IMR-90 (cell line): ENCODE measurements around the gene HNRNPLL. TPM values are rescaled to one million over a fixed set of nuclear protein-coding genes. Genes with fewer than 3 reads are reported as not detected.

Experiments
- ATAC-seq: fragments of 200-7000 bp; cut with Tn5 transposase; 2 replicates; pipeline ENCODE4 v1.9.1; 2020; ENCODE audit warnings: low read depth, mild to moderate bottlenecking, moderate library complexity
- BruUV-seq: library from RNA; stranded (reverse); fragments of 400-500 nt; replicated peaks from 2 replicates; lab custom pipeline; 2021; lab: Mats Ljungman, UMichigan
- CTCF ChIA-PET: fragments of 300-600 bp; formaldehyde crosslinking; extraction: SDS; loops from one replicate; lab custom pipeline; 2021; ENCODE audit warnings: antibody characterized with exemption; lab: Yijun Ruan, JAX
- POLR2A ChIA-PET: fragments of 300-600 bp; sonication (Branson Sonifier 250); formaldehyde crosslinking; loops from one replicate; lab custom pipeline; 2022; ENCODE audit warnings: antibody characterized with exemption; ENCODE audit not compliant: unreplicated experiment; lab: Charles Lee
- DNase-seq: peaks from one replicate; pipeline ENCODE4 v3.0.0; 2013
- H2AFZ ChIP-seq: replicated peaks from 2 replicates; pipeline ENCODE3; 2013; ENCODE audit warnings: low read length, mild to moderate bottlenecking; ENCODE audit not compliant: poor library complexity
- H2AK5ac ChIP-seq: 2 replicates; pipeline ENCODE4 v1.6.1; 2013; ENCODE audit warnings: low read depth, low read length, inconsistent platforms
- H2AK9ac ChIP-seq: replicated peaks from 2 replicates; pipeline ENCODE3; 2013; ENCODE audit warnings: mild to moderate bottlenecking, low read depth, low read length, moderate library complexity; ENCODE audit not compliant: poor library complexity
- H2BK120ac ChIP-seq: 2 replicates; pipeline ENCODE4 v1.6.1; 2013; ENCODE audit warnings: low read depth, low read length, inconsistent platforms
- H2BK15ac ChIP-seq: 3 replicates; pipeline ENCODE4 v1.6.1; 2013; ENCODE audit warnings: low read depth, low read length, inconsistent platforms
- H2BK20ac ChIP-seq: 2 replicates; pipeline ENCODE4 v1.6.1; 2013; ENCODE audit warnings: low read depth, mild to moderate bottlenecking, inconsistent platforms, low read length, moderate library complexity
- H2BK5ac ChIP-seq: 2 replicates; pipeline ENCODE4 v1.6.1; 2013; ENCODE audit warnings: mild to moderate bottlenecking, low read depth, low read length, inconsistent platforms; ENCODE audit not compliant: poor library complexity, severe bottlenecking
- H3K14ac ChIP-seq: replicated peaks from 2 replicates; pipeline ENCODE4 v1.6.1; 2013; ENCODE audit warnings: low read depth, low read length, inconsistent platforms
- H3K18ac ChIP-seq: 2 replicates; pipeline ENCODE4 v1.6.1; 2013; ENCODE audit warnings: low read depth, low read length, control low read depth
- H3K23ac ChIP-seq: 2 replicates; pipeline ENCODE4 v1.6.1; 2013; ENCODE audit warnings: low read depth, low read length, inconsistent platforms
- H3K27ac ChIP-seq: 2 replicates; pipeline ENCODE4 v1.5.1; 2013; ENCODE audit warnings: mild to moderate bottlenecking, control low read depth, low read length; ENCODE audit not compliant: insufficient read depth
- H3K27me3 ChIP-seq: 2 replicates; pipeline ENCODE4 v1.6.1; 2013; ENCODE audit warnings: low read length; ENCODE audit not compliant: control insufficient read depth, insufficient read depth
- H3K36me3 ChIP-seq: 2 replicates; pipeline ENCODE4 v1.6.1; 2013; ENCODE audit warnings: low read length, mixed read lengths; ENCODE audit not compliant: control insufficient read depth, insufficient read depth
- H3K4ac ChIP-seq: 2 replicates; pipeline ENCODE4 v1.6.1; 2013; ENCODE audit warnings: low read depth, low read length, inconsistent platforms
- H3K4me1 ChIP-seq: 2 replicates; pipeline ENCODE4 v1.6.1; 2013; ENCODE audit warnings: low read length, mixed read lengths; ENCODE audit not compliant: control insufficient read depth, insufficient read depth
- H3K4me2 ChIP-seq: 2 replicates; pipeline ENCODE4 v1.6.1; 2013; ENCODE audit warnings: low read depth, mild to moderate bottlenecking, control low read depth, low read length, moderate library complexity
- H3K4me3 ChIP-seq: 2 replicates; pipeline ENCODE4 v1.5.1; 2013; ENCODE audit warnings: low read depth, mild to moderate bottlenecking, control low read depth, low read length, moderate library complexity; ENCODE audit not compliant: insufficient read depth
- H3K56ac ChIP-seq: 2 replicates; pipeline ENCODE4 v1.6.1; 2013; ENCODE audit warnings: low read length, inconsistent platforms; ENCODE audit not compliant: insufficient read depth; ENCODE audit errors: extremely low read depth
- H3K79me1 ChIP-seq, 2 experiments: 2 replicates each; pipeline ENCODE4 v1.6.1; 2013; ENCODE audit warnings: low read length in 2 of 2, inconsistent platforms in 1 of 2, low read depth in 1 of 2
- H3K9ac ChIP-seq: 2 replicates; pipeline ENCODE4 v1.6.1; 2013; ENCODE audit warnings: low read depth, low read length, control low read depth
- H3K9me1 ChIP-seq: 2 replicates; pipeline ENCODE4 v1.6.1; 2013; ENCODE audit warnings: low read length, inconsistent platforms; ENCODE audit not compliant: insufficient read depth
- H3K9me3 ChIP-seq: 2 replicates; pipeline ENCODE4 v1.6.1; 2013; ENCODE audit warnings: low read length; ENCODE audit not compliant: control insufficient read depth, insufficient read depth
- H4K20me1 ChIP-seq: 2 replicates; pipeline ENCODE4 v1.6.1; 2013; ENCODE audit warnings: low read length, inconsistent platforms; ENCODE audit not compliant: insufficient read depth
- H4K5ac ChIP-seq: 2 replicates; pipeline ENCODE4 v1.6.1; 2013; ENCODE audit warnings: mild to moderate bottlenecking, low read depth, low read length, control low read depth
- H4K8ac ChIP-seq, 2 experiments: 2 replicates each; pipeline ENCODE4 v1.6.1; 2013; ENCODE audit warnings: low read depth in 2 of 2, low read length in 2 of 2, control low read depth in 1 of 2, inconsistent platforms in 1 of 2
- H4K91ac ChIP-seq: 2 replicates; pipeline ENCODE4 v1.6.1; 2013; ENCODE audit warnings: low read depth, low read length, inconsistent platforms; ENCODE audit not compliant: insufficient read depth
- BHLHE40 ChIP-seq: fragments of 150-350 bp; IDR thresholded peaks from 2 replicates; pipeline ENCODE4 v1.6.1; 2016; ENCODE audit warnings: mild to moderate bottlenecking, low read depth, low read length
- CEBPB ChIP-seq: IDR thresholded peaks from 2 replicates; pipeline ENCODE4 v1.6.1; 2012; ENCODE audit warnings: low read depth, low read length, improper control_type of control experiment
- CHD1 ChIP-seq: IDR thresholded peaks from 2 replicates; pipeline ENCODE4 v1.6.1; 2012; ENCODE audit warnings: low read depth, low read length, improper control_type of control experiment
- CTCF ChIP-seq: conservative IDR thresholded peaks from 2 replicates; pipeline ENCODE4 v1.5.1; 2012; ENCODE audit warnings: mild to moderate bottlenecking, low read depth, low read length, improper control_type of control experiment
- FOS ChIP-seq: fragments of 150-350 bp; IDR thresholded peaks from 2 replicates; pipeline ENCODE4 v1.6.1; 2016; ENCODE audit warnings: low read depth, low read length
- MAFK ChIP-seq: IDR thresholded peaks from 2 replicates; pipeline ENCODE4 v1.6.1; 2012; ENCODE audit warnings: low read depth, low read length, improper control_type of control experiment
- MXI1 ChIP-seq: IDR thresholded peaks from 2 replicates; pipeline ENCODE4 v1.6.1; 2012; ENCODE audit warnings: low read depth, mild to moderate bottlenecking, low read length, moderate library complexity, borderline replicate concordance
- NFE2L2 ChIP-seq: fragments of 150-350 bp; IDR thresholded peaks from 2 replicates; pipeline ENCODE4 v1.6.1; 2016; ENCODE audit warnings: low read depth, mild to moderate bottlenecking, low read length
- POLR2A ChIP-seq: IDR thresholded peaks from 2 replicates; pipeline ENCODE4 v1.6.1; 2012; ENCODE audit warnings: mild to moderate bottlenecking, low read depth, low read length
- RCOR1 ChIP-seq: IDR thresholded peaks from 2 replicates; pipeline ENCODE4 v1.6.1; 2012; ENCODE audit warnings: mild to moderate bottlenecking, low read length, improper control_type of control experiment; ENCODE audit not compliant: insufficient replicate concordance
- RFX5 ChIP-seq: IDR thresholded peaks from 2 replicates; pipeline ENCODE4 v1.8.0; 2012; ENCODE audit warnings: low read depth, mild to moderate bottlenecking, low read length, moderate library complexity
- SMC3 ChIP-seq: fragments of 150-350 bp; IDR thresholded peaks from 2 replicates; pipeline ENCODE4 v1.6.1; 2016; ENCODE audit warnings: low read depth, mild to moderate bottlenecking, antibody characterized with exemption, low read length, moderate library complexity
- USF2 ChIP-seq: fragments of 150-350 bp; IDR thresholded peaks from 2 replicates; pipeline ENCODE4 v1.6.1; 2017; ENCODE audit warnings: mild to moderate bottlenecking, antibody characterized with exemption, low read length, low read depth
- WGBS, 2 experiments: methylation state at CpG; one replicate each; pipeline versions ENCODE4 v1.1.5 to v1.1.7; 2013; ENCODE audit warnings: missing lambda C conversion rate in 2 of 2; ENCODE audit not compliant: insufficient read length in 1 of 2; ENCODE audit errors: extremely low coverage in 2 of 2; 5-methylcytosine and 5-hydroxymethylcytosine counted together
- dilution Hi-C: fragments of 300-500 bp; cut with HindIII; formaldehyde crosslinking; loops from one replicate; pipeline ENCODE4 v1.14.3; 2018; ENCODE audit warnings: low sequenced_read_pairs; ENCODE audit not compliant: unreplicated experiment
- in situ Hi-C: fragments of 300-500 bp; cut with MboI; formaldehyde crosslinking; loops from 3 replicates; pipeline ENCODE4 v1.14.3; 2019; ENCODE audit warnings: low sequenced_read_pairs, inconsistent platforms, mixed read lengths
- intact Hi-C: fragments of 100-400 bp; cut with micrococcal nuclease; formaldehyde crosslinking; loops from 2 replicates; pipeline ENCODE4 v1.10.0; 2022
- polyA plus RNA-seq, 3 experiments: library from polyadenylated mRNA; depleted of rRNA; stranded (reverse); fragments of >200 nt; gene quantifications; 2 replicates each; pipeline ENCODE4 v1.2.3, GENCODE V29; 2012; ENCODE audit warnings: low replicate concordance in 1 of 3
- total RNA-seq: library from RNA; depleted of rRNA; stranded (reverse); fragments of >200 nt; gene quantifications from 2 replicates; pipeline ENCODE4 v1.2.3, GENCODE V29; 2012

Gene HNRNPLL
- total and polyA plus RNA-seq, 2 of the 4 experiments (the other 2 are of a cell fraction) = 23.7 to 53.1 TPM

- in situ Hi-C loops = no loop called here
- no peak overlapping the region for H3K23ac ChIP-seq
- no peak overlapping the region for H4K5ac ChIP-seq
- no peak for ATAC-seq
- no peak overlapping the region for H3K56ac ChIP-seq
- no peaks in the 10 kb centered on the region for H4K20me1 ChIP-seq
- no peak overlapping the region for H3K18ac ChIP-seq
- TF ChIP-seq CEBPB = no peak
- no peak for TF ChIP-seq BHLHE40
- no peak for TF ChIP-seq POLR2A
- TF ChIP-seq SMC3 = no peak
- no peak for TF ChIP-seq USF2
- no peak for TF ChIP-seq CHD1
- TF ChIP-seq MXI1 = no peak
- TF ChIP-seq RCOR1 = no peak
- no peak for TF ChIP-seq NFE2L2
- TF ChIP-seq RFX5 = no peak
- no peak for TF ChIP-seq MAFK
- no peak for TF ChIP-seq CTCF
- TF ChIP-seq FOS = no peak
- BruUV-seq = no TSS peak
- H2BK5ac ChIP-seq = no peak overlapping the region
- H2AFZ ChIP-seq = no peak overlapping the region
- H3K27me3 ChIP-seq = no peaks in the 10 kb centered on the region
- WGBS, 2 experiments = no CpG with 5 or more reads among the region's 4 CpGs
- H3K14ac ChIP-seq = no peak overlapping the region
- no peak overlapping the region for H3K4me2 ChIP-seq
- H3K4ac ChIP-seq = no peak overlapping the region
- ChIA-PET POLR2A (no interaction called here), CTCF (interaction anchor here (0.6 kb wide), 1 partner anchor 769 kb away, joined by 5 read pairs; no protein-coding TSS in a partner anchor)
- H3K27ac ChIP-seq = no peak overlapping the region
- H4K91ac ChIP-seq = no peak overlapping the region
- H3K79me1 ChIP-seq = no peaks in the 10 kb centered on the region
- H3K9me3 ChIP-seq = no peaks in the 10 kb centered on the region
- no peak overlapping the region for H3K9ac ChIP-seq
- no peak overlapping the region for H2BK120ac ChIP-seq
- intact Hi-C loops = no loop called here
- dilution Hi-C loops = no loop called here
- H2BK15ac ChIP-seq = no peak overlapping the region
- no peak for DNase-seq
- H3K4me3 ChIP-seq = no peak overlapping the region
- no peak overlapping the region for H4K8ac ChIP-seq
- H2AK9ac ChIP-seq = no peak overlapping the region
- no peaks in the 10 kb centered on the region for H3K36me3 ChIP-seq
- H2AK5ac ChIP-seq = no peak overlapping the region
- H3K4me1 ChIP-seq = no peaks in the 10 kb centered on the region
- no peaks in the 10 kb centered on the region for H3K9me1 ChIP-seq
- no peak overlapping the region for H2BK20ac ChIP-seq
Measured at GRCh38 chr2:38636069-38636468, 33.3 kb upstream of the HNRNPLL start.
